Measurements from ENCODE around the gene SEC61A1.

The SEC61A1 gene

GRCh38 chr3:128113817-128114794 lies 61.9 kb downstream of the SEC61A1 start:
- no peak for DNase-seq (ENCODE audit: low read depth in 2 of 2)

Measured in stimulated activated CD4-positive, alpha-beta T cell treated with anti-CD3 and anti-CD28 coated beads, Interleukin-1b, Interleukin-23, amount 100 ng/mL, for 4 hours (primary cell).